ENCODE data around the gene APOL4. TPM values are rescaled to one million over a fixed set of nuclear protein-coding genes. Genes with fewer than 3 reads are reported as not detected.
"Not testable (repeated sequence)": the region's sequence is repeated elsewhere in the genome, so short reads cannot be mapped to it uniquely, and the experiment has no call there.

The APOL4 gene, protein sequence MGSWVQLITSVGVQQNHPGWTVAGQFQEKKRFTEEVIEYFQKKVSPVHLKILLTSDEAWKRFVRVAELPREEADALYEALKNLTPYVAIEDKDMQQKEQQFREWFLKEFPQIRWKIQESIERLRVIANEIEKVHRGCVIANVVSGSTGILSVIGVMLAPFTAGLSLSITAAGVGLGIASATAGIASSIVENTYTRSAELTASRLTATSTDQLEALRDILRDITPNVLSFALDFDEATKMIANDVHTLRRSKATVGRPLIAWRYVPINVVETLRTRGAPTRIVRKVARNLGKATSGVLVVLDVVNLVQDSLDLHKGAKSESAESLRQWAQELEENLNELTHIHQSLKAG
- total RNA-seq (2014; rRNA removed; shearing (Covaris generic)) (not detected in 2 replicates), total RNA-seq (2022) (not detected in 2 replicates), Bru-seq, nascent RNA (not detected), BruChase-seq, experiment 1, labeled RNA remaining after a 6-hour chase (not detected), BruChase-seq, experiment 2, labeled RNA remaining after a 2-hour chase (percentile 7 among the genes with signal in this experiment)
- long read RNA-seq = 0 reads

DNA sequence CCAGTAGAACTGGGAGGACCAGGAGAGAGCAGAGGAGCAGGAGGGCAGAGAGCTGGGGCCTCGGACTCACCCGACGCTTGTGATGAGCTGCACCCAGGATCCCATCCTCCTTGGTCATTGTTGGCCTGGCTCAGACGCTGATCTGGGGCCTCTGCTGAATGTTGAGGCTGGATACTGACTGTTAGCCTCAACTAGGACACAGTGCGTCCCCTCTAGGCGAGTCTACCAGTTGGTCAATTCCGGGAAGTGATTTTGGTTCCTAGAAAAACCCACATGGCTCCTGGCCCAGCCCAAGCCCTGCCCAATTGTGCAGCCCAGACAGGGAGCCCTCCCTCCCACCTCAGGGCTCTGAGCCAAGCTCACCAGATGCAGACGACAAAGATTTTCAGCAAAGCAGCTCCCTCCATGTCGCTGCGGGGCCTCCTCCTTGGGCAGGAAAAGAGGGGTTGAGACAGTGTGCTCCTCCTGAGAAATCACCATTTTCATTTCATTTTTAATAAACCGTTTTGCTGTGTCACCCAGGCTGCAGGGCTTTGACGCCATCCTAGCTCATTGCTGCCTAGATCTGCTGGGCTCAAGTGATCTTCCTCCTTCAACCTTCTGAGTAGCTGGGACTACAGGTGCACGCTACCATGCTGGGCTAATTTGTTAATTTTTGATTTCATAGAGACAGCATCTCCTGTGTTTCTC, at the start of gene APOL4:
TSS of gene APOL4 (minus strand) at position 180 of the 690 bp plus-strand sequence. CDS start at position 105, 75 bp downstream.
- H3K79me2 ChIP-seq (ENCODE audit: insufficient read depth, low read depth, low read length) = no peaks in the 10 kb centered on the region
- intact Hi-C loops (cut with micrococcal nuclease; ENCODE audit: unreplicated experiment) = no loop called here
- H3K4me2 ChIP-seq (ENCODE audit: low read length) = no peak within 1 kb of the TSS
- peaks cover 15% of the 10 kb centered on the region for H3K4me1 ChIP-seq (ENCODE audit: insufficient read depth, low read length, poor library complexity, severe bottlenecking)
- ChIA-PET CTCF (ENCODE audit: unreplicated experiment) (no interaction called here), POLR2A (interaction anchor here (0.6 kb wide), 1 partner anchor 107 kb away, joined by 3 read pairs; no protein-coding TSS in a partner anchor)
- H3K4me3 ChIP-seq (ENCODE audit: low read depth, low read length, poor library complexity, severe bottlenecking) = no peak within 1 kb of the TSS
- H3K36me3 ChIP-seq (ENCODE audit: insufficient read depth, low read length) = no peaks in the 10 kb centered on the region
- no peaks in the 10 kb centered on the region for H3K9me3 ChIP-seq (ENCODE audit: low read length)
- no peaks in the 10 kb centered on the region for H3K9me2 ChIP-seq (ENCODE audit: insufficient read depth, low read length)
- no TSS peak for BruUV-seq (replicated peaks)
- H4K20me1 ChIP-seq (ENCODE audit: insufficient read depth, low read length) = no peaks in the 10 kb centered on the region
- no peak for DNase-seq (ENCODE audit: low spot score)
- H3K27ac ChIP-seq (ENCODE audit: low read depth, low read length, poor library complexity, severe bottlenecking) = no peak within 1 kb of the TSS
- TF ChIP-seq, protein P1, sequence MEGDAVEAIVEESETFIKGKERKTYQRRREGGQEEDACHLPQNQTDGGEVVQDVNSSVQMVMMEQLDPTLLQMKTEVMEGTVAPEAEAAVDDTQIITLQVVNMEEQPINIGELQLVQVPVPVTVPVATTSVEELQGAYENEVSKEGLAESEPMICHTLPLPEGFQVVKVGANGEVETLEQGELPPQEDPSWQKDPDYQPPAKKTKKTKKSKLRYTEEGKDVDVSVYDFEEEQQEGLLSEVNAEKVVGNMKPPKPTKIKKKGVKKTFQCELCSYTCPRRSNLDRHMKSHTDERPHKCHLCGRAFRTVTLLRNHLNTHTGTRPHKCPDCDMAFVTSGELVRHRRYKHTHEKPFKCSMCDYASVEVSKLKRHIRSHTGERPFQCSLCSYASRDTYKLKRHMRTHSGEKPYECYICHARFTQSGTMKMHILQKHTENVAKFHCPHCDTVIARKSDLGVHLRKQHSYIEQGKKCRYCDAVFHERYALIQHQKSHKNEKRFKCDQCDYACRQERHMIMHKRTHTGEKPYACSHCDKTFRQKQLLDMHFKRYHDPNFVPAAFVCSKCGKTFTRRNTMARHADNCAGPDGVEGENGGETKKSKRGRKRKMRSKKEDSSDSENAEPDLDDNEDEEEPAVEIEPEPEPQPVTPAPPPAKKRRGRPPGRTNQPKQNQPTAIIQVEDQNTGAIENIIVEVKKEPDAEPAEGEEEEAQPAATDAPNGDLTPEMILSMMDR (conservative IDR thresholded peaks at IDR 0.05; ENCODE audit: low read length) = no peak
- no peak for TF ChIP-seq EZH2phosphoT487 (IDR thresholded peaks at IDR 0.05; ENCODE audit: borderline replicate concordance, low read depth, low read length)
- no peak within 1 kb of the TSS for H2AFZ ChIP-seq (ENCODE audit: low read length)

DNA sequence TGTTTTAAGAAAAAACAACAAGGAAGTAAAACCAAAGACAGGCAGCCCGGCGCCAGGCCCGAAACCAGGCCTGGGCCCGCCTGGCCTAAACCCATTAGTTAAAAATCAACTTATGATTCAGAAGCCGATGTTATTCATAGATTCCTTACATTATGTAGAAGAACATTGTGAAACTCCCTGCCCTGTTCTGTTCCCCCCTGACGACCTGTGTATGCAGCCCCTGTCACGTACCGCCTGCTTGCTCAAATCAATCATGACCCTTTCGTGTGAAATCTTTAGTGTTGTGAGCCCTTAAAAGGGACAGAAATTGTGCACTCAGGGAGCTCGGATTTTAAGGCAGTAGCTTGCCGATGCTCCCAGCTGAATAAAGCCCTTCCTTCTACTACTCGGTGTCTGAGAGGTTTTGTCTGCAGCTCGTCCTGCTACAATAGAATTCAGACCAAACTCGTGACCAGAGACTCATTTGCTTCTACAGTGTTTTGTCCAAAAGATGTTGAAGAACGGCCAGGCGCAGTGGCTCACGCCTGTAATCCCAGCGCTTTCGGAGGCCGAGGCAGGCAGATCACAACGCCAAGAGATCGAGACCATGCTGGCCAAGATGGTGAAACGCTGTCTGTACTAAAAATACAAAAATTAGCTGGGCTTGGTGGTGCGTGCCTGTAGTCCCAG, 48.8 kb upstream of the APOL4 start:
- H3K4me3 ChIP-seq (ENCODE audit: low read depth, low read length, poor library complexity, severe bottlenecking); H2AFZ ChIP-seq (ENCODE audit: low read length); CTCF ChIA-PET (ENCODE audit: unreplicated experiment); intact Hi-C loops (cut with micrococcal nuclease; ENCODE audit: unreplicated experiment); H3K27ac ChIP-seq (ENCODE audit: low read depth, low read length, poor library complexity, severe bottlenecking); H4K20me1 ChIP-seq (ENCODE audit: insufficient read depth, low read length); H3K4me1 ChIP-seq (ENCODE audit: insufficient read depth, low read length, poor library complexity, severe bottlenecking); H3K4me2 ChIP-seq (ENCODE audit: low read length); H3K9me2 ChIP-seq (ENCODE audit: insufficient read depth, low read length); DNase-seq (ENCODE audit: low spot score); H3K36me3 ChIP-seq (ENCODE audit: insufficient read depth, low read length); POLR2A ChIA-PET; H3K79me2 ChIP-seq (ENCODE audit: insufficient read depth, low read depth, low read length); BruUV-seq (replicated peaks): not testable (repeated sequence)
- H3K9me3 ChIP-seq (ENCODE audit: low read length) = peaks cover 21% of the 10 kb centered on the region

DNA sequence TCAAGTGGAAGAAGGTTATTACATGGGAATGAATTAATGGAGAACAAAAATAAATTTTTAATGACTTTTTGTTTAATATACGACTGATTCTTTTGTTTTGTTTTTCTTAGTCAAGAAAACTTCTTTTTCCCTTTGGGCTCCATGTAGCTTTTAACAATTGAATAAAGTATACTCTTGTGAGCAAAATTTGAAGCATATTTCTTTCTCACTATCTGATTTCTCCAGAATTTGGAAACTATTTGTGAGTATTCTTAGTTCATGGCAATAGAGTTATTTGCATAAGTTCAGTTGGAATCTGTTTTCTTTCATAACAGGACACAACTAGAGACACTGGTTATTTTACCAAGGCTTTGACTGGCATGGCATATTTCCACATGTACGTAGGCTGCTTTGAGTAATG, 47.6 kb upstream of the APOL4 start:
- Histone ChIP-seq H3K4me3 (ENCODE audit: low read depth, low read length, poor library complexity, severe bottlenecking) (no peak overlapping the region), H3K9me2 (ENCODE audit: insufficient read depth, low read length) (no peaks in the 10 kb centered on the region), H3K4me2 (ENCODE audit: low read length) (no peak overlapping the region), H3K27ac (ENCODE audit: low read depth, low read length, poor library complexity, severe bottlenecking) (no peak overlapping the region), H3K36me3 (ENCODE audit: insufficient read depth, low read length) (no peaks in the 10 kb centered on the region), H2AFZ (ENCODE audit: low read length) (no peak overlapping the region), H3K9me3 (ENCODE audit: low read length) (peaks cover 21% of the 10 kb centered on the region), H4K20me1 (ENCODE audit: insufficient read depth, low read length) (no peaks in the 10 kb centered on the region), H3K4me1 (ENCODE audit: insufficient read depth, low read length, poor library complexity, severe bottlenecking) (peaks cover 6% of the 10 kb centered on the region), H3K79me2 (ENCODE audit: insufficient read depth, low read depth, low read length) (no peaks in the 10 kb centered on the region)
- ChIA-PET CTCF (ENCODE audit: unreplicated experiment) (no interaction called here), POLR2A (no interaction called here)
- peak; percentile 11 for DNase-seq (ENCODE audit: low spot score)
- intact Hi-C loops (cut with micrococcal nuclease; ENCODE audit: unreplicated experiment) = no loop called here
- BruUV-seq (replicated peaks) = no TSS peak
- no peak for TF ChIP-seq EZH2phosphoT487 (IDR thresholded peaks at IDR 0.05; ENCODE audit: borderline replicate concordance, low read depth, low read length)
- TF ChIP-seq, protein P1 (conservative IDR thresholded peaks at IDR 0.05; ENCODE audit: low read length) = no peak

All from OCI-LY7 (cell line).